ENCODE measurements around the gene ADAMTS17.

Gene ADAMTS17

DNA sequence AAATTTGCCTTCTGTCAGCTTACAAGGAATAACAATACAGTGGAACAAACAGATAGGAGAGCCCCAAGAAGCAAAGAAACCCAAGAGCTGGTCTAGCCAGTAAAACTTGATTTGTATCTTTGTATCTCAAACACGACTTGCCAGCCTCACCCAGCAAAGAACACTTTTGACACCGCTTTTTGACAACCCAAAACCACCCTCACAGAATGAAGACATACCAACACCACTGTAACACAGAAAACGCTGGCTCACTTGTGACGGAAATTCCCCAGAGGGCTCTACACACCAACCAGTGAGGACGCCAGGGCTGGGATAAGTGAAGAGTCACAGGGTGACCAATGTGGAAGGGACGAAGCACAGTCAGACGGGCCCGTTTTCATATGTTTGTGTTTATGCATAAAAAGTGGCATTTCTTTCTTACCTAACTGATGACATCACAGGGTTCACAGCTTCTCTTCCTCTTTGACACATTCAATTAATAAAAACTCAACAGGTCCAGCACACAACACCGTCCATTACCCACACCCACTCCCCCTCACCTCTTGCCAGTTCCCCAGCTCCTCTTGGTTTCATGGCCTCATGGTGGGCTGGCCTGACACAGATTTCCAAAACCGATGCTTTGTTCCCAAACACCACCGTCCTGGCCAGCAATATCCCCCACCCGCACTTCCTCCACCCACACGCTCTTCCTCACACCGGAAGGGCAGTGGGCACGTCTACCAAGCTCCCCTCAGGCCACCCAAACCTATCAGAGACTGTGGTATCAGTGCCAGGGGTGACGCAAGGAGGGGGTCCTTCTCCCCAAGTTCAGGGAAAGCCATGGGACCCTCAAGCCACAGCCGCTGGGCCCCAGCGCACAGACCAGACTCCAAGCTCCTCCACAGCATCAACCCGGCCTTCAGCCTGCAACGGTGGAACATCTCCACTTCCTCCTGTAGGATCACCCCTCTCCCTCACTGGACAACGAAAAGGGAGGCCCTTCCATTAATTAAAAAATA is 94.2 kb downstream of the ADAMTS17 start:
- H3K36me3 ChIP-seq (ENCODE audit: insufficient read depth, low read length): no peaks in the 10 kb centered on the region

DNA sequence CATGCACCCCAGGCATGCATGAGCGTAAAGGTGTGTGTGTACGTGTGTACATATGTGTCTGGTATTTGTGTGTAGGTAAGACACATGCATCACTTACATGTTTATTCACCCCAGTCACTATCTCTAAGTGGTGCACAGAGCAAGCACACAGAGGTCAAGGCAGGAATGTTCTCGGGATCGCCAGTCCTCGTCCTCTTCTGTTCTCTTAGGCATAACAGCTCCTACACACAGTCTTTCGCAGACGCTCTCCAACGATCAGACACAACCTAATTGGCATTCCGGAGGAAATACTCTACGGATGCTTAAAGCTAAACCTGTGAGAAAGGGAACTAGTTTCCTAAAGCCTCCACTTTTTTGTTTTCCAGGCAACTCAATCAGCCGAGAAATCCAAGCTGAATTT is 95.9 kb downstream of the ADAMTS17 start:
- H3K4me1 ChIP-seq (ENCODE audit: insufficient read depth, low read length): no peaks in the 10 kb centered on the region
- no peaks in the 10 kb centered on the region for H3K9me3 ChIP-seq (ENCODE audit: control insufficient read depth, insufficient read depth, low read length)
- H3K9ac ChIP-seq (ENCODE audit: low read depth, low read length): no peak overlapping the region
- H3K36me3 ChIP-seq (ENCODE audit: insufficient read depth, low read length): no peaks in the 10 kb centered on the region

More for the DNA sequence above, 94.2 kb downstream of the ADAMTS17 start:
- Histone ChIP-seq H3K9me3 (ENCODE audit: control insufficient read depth, insufficient read depth, low read length) (no peaks in the 10 kb centered on the region), H3K9ac (ENCODE audit: low read depth, low read length) (no peak overlapping the region), H3K4me1 (ENCODE audit: insufficient read depth, low read length) (no peaks in the 10 kb centered on the region)

DNA sequence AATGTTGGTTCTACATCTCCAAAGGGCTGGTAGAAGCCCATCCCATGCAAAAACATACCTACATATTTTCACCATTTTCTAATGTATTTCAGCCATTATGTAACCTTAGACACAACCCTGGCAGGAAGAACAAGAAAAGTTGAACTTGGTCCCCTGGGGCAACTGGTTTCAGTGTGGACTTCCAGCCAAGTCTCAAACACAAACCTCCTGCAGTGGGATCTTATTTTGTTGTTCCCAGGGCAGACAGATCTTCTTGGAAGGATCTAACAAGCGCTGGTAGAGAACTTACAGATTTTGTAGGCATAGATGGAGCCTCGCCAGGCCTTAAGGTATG is 96.3 kb downstream of the ADAMTS17 start:
- Histone ChIP-seq H3K9ac (ENCODE audit: low read depth, low read length) (no peak overlapping the region), H3K4me1 (ENCODE audit: insufficient read depth, low read length) (no peaks in the 10 kb centered on the region), H3K36me3 (ENCODE audit: insufficient read depth, low read length) (no peaks in the 10 kb centered on the region), H3K9me3 (ENCODE audit: control insufficient read depth, insufficient read depth, low read length) (no peaks in the 10 kb centered on the region)

DNA sequence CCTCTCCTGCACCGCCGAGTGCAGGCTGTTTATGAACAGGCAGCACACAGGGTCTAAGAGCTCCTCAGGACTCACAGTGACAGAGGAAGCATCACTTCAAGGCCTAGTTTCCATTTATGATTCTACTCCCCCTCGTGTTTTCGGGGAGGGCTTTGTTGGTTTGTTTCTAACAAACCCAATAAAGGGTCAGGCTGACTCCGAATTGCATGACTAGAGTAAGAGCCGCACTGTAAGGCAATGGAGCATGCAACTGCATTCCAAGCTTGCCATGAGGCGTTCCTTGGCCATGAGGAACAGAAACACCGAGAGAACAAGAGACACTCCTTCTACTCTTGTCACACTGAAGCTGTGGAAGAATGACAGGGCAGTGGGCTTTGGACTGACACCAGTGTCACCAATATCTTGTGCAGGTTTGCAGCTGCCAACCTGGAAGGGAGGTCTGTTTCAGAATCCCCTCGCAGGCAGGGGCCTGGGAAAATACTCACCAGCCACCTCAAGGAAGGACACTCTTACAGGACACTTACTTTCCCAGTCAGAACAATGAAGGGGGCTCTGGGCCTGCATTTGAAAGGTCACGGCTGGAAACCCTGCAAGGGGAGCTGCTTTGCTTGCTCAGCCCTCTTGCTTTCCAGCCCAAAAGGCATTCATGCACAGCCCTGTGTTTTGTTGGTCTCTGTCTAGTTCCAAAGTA is 96.8 kb downstream of the ADAMTS17 start:
- Histone ChIP-seq H3K9me3 (ENCODE audit: control insufficient read depth, insufficient read depth, low read length) (no peaks in the 10 kb centered on the region), H3K9ac (ENCODE audit: low read depth, low read length) (no peak overlapping the region), H3K36me3 (ENCODE audit: insufficient read depth, low read length) (no peaks in the 10 kb centered on the region), H3K4me1 (ENCODE audit: insufficient read depth, low read length) (no peaks in the 10 kb centered on the region)

DNA sequence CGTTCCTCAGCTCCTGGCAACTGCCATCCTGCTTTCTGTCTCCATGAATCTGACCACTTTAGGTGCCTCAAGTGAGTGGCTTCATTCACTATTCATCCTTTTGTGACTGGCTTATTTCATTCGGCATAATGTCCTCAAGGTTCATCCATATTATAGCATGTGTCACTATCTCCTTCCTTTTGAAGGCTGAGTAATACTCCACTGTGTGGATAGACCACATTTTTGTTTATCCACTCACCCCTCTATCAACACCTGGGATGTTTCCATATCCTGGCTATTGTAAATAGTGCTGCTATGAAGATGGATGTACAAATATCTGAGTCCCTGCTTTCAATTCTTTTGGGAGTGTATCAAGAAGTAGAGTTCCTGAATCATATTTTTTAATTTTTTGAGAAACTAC is 98.8 kb downstream of the ADAMTS17 start:
- Histone ChIP-seq H3K9me3 (ENCODE audit: control insufficient read depth, insufficient read depth, low read length) (no peaks in the 10 kb centered on the region), H3K9ac (ENCODE audit: low read depth, low read length) (no peak overlapping the region), H3K36me3 (ENCODE audit: insufficient read depth, low read length) (no peaks in the 10 kb centered on the region), H3K4me1 (ENCODE audit: insufficient read depth, low read length) (no peaks in the 10 kb centered on the region)

DNA sequence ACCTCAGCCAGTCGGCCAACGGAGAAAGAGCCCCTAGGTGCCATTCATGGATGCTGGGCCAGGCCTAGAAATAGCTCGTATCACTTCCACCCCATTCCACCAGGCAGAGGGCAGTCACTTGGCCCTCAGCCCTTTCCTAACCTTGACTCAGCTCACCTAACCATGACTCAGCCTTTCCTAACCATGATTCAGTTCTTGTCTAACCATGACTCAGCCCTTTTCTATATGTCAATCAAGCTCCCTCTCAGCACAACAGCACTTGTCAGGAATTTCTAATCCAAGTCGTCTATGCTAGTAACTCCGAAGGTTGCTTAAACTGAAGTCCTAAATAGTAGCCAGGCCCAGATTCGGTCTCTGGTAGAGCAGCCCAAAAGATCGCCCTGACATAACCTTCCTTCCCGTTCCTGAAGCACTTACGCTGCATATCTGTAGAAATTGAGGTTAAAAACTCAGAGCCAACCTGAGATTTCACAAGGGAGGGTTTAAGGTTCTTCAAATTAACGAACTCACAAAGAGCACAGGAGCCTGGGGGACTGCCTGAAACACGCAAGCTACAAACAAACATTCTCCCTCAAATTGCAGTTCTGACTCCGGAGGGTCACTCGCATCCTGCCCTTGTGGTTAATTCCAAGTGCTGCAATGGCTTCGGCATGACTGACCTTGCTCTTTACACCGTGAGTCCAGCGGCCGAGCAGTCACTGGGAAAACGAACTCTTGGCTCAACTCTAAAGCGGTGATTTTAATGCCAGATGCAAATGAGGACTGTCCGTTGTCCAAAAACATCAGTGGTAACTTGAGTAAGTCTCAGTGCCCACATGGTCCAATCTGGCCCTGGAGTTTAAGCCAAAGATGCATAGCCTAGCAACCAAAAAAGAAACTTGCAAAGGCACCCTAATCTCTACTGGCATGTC is 99.9 kb downstream of the ADAMTS17 start:
- H3K4me1 ChIP-seq (ENCODE audit: insufficient read depth, low read length): no peaks in the 10 kb centered on the region
- no peaks in the 10 kb centered on the region for H3K9me3 ChIP-seq (ENCODE audit: control insufficient read depth, insufficient read depth, low read length)
- no peaks in the 10 kb centered on the region for H3K36me3 ChIP-seq (ENCODE audit: insufficient read depth, low read length)
- no peak overlapping the region for H3K9ac ChIP-seq (ENCODE audit: low read depth, low read length)

DNA sequence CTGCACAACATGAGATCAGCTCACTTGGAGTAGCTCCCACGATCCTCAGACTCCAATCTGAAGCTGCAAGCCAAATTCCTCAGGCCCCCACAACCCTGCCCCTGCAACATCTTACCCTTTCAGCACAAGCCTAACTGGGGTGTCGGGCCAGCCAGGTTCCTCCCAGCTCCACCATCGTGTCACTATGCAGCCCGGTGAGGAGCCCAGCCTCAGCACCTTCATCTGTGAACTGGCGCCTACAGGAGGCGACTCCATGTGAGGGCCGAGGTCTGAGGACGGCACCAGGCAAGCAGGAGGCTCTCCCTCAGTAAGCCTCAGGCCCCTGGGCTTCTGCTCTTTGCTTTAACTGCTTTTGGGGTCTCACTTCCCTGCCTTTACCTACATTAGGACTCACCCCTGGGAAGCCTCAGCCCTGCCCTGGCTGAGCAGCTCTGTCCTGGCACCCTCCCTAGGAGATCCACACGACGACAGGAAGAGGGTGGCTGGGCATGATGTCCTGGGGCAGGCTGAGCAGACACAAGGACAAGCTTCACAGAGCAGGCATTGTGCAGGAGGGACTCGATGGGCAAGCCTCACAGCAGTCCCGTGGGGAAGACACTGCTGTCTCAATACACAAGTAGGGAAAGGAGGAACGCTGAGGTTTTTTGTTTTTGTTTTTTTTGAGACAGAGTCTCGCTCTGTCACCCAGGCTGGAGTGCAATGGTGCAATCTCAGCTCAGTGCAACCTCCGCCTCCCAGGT is 104.6 kb downstream of the ADAMTS17 start:
- no peak overlapping the region for H3K9ac ChIP-seq (ENCODE audit: low read depth, low read length)
- H3K36me3 ChIP-seq (ENCODE audit: insufficient read depth, low read length): no peaks in the 10 kb centered on the region
- H3K9me3 ChIP-seq (ENCODE audit: control insufficient read depth, insufficient read depth, low read length): no peaks in the 10 kb centered on the region
- H3K4me1 ChIP-seq (ENCODE audit: insufficient read depth, low read length): no peaks in the 10 kb centered on the region

DNA sequence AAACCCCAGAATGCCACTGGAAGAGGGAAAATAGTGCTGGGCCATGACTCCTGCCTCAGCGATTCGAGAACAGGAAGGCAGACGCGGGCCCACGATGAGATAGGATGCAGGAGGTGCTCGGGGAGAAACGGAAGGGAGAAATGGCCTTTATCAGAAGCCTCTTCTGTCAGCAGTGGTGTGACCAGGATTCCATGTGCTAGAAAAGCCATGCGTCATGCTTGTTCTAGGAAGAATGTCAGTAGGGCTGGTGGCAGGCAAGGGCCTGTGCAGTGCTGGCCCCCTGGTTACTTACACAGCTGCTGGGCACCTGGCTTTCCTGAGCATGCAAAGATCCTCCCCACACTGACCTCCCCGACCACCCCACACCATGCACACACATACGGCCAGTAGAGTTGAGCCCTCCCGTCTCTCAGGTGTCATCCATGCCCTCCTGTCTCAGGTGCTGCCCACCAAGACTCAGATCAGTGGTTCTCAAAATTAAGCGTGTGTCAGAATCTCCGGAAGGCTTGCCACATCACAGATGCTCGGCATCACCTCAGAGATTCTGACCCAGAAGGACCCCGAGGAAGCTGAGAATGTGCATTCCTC is 106.7 kb downstream of the ADAMTS17 start:
- no peaks in the 10 kb centered on the region for H3K36me3 ChIP-seq (ENCODE audit: insufficient read depth, low read length)
- no peaks in the 10 kb centered on the region for H3K9me3 ChIP-seq (ENCODE audit: control insufficient read depth, insufficient read depth, low read length)
- H3K9ac ChIP-seq (ENCODE audit: low read depth, low read length): no peak overlapping the region
- no peaks in the 10 kb centered on the region for H3K4me1 ChIP-seq (ENCODE audit: insufficient read depth, low read length)

DNA sequence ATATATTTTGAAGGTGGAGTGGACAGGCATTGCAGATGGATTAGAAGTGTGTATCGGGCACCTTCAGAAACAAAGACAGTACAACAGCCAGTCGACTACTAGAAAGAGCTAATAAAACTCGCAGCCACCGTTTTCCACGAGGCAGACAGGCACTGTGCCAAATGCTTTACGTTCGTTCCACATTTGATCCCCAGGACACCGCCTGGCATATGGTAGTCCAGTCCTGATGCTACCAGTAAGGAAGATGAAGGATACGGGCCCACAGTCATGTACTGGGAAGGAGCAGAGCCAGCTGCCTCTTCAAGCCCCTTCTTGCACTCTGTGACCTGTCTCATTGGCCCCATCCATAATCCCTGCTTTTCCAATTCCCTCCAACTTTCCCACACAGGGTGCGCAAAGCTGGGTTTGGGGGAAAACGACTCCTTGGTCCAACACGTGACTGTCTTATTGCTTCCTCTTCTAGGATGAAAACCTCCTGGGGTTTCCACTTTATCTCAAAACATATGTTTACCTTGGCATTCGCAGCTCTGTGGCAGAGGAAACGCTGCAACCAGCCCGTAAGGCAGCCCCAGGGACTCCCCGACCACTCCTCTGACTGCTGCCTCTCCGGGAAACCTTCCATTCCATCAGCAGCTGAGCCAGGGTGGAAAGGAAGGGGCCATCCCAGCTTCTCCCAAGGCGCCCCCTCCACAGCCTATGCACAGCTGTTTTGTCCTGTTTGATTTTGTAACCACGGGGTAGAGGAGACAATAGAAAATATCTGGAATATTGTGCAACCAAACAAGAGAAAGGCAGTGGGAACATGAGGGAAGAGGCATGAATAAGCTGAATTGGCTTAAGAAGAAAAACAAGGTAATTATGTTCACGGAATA is 107.4 kb downstream of the ADAMTS17 start:
- no peaks in the 10 kb centered on the region for H3K4me1 ChIP-seq (ENCODE audit: insufficient read depth, low read length)
- no peaks in the 10 kb centered on the region for H3K9me3 ChIP-seq (ENCODE audit: control insufficient read depth, insufficient read depth, low read length)
- no peak overlapping the region for H3K9ac ChIP-seq (ENCODE audit: low read depth, low read length)

DNA sequence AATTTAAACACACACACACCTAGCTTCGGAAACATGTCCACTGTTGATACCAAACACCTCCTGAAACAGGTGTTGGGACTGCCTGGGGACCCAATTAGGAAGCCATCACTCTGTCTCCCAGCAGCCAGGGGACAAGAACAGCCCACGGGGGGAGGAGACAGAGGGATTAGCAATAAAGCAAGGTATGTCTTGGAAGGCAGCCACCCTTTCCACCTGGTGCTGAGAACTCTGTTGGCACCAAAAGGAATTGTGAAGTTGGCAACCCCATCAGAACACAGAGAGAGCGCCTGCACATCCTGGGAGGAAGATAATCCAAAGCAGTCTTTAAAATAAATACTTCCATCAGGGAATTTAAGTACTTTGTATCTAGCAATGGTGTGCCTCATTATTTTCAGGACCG is 111.0 kb downstream of the ADAMTS17 start:
- Histone ChIP-seq H3K4me1 (ENCODE audit: insufficient read depth, low read length) (no peaks in the 10 kb centered on the region), H3K9me3 (ENCODE audit: control insufficient read depth, insufficient read depth, low read length) (no peaks in the 10 kb centered on the region), H3K9ac (ENCODE audit: low read depth, low read length) (no peak overlapping the region), H3K36me3 (ENCODE audit: insufficient read depth, low read length) (no peaks in the 10 kb centered on the region)

More for the DNA sequence above, 107.4 kb downstream of the ADAMTS17 start:
- H3K36me3 ChIP-seq (ENCODE audit: insufficient read depth, low read length): no peaks in the 10 kb centered on the region

DNA sequence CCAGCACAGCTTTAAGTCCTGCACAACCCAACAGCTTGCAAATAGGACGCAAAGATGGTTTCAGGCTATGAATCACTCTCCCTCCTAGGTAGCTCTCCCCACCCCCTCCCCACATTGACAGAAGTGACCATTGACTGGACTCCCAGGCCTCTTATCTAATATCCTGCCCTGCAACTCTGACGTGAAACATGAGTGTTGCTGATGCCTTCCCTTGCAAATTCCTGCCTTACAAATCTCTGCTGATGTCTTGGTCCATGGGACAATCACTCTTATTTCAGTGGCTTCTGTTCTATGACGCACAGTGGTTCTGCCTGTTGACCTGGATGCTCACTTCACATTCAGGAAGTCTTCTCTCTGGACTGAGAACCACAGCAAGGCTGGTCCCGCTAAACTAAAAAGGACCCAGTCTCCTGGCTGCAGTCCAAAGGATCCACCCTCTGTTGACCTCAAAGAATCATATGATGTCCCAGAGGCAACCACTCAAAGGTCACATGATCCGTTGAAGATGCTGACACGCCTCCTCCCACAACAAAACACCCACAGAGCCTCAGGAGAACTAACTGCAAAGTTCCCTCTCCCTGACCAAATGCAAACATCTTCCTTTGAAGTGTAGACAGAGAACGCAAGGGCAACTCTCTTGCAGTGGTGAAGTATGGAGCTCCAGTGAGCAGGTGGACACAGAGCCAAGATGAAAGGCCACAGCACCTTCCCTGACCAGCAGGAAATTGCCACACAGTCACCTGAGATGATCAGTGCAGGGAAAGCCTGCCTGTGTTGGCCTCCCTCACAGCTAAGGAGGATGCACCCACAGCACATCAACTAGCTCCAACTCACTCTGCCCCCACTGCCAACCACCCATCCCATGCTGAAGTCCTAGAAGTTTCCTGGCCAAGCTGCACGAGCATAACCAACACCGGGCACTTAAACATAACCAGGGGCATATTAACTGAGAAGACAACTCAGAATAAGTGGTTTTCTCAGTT is 112.3 kb downstream of the ADAMTS17 start:
- H3K4me1 ChIP-seq (ENCODE audit: insufficient read depth, low read length): no peaks in the 10 kb centered on the region
- H3K9ac ChIP-seq (ENCODE audit: low read depth, low read length): no peak overlapping the region
- H3K36me3 ChIP-seq (ENCODE audit: insufficient read depth, low read length): no peaks in the 10 kb centered on the region
- H3K9me3 ChIP-seq (ENCODE audit: control insufficient read depth, insufficient read depth, low read length): no peaks in the 10 kb centered on the region

DNA sequence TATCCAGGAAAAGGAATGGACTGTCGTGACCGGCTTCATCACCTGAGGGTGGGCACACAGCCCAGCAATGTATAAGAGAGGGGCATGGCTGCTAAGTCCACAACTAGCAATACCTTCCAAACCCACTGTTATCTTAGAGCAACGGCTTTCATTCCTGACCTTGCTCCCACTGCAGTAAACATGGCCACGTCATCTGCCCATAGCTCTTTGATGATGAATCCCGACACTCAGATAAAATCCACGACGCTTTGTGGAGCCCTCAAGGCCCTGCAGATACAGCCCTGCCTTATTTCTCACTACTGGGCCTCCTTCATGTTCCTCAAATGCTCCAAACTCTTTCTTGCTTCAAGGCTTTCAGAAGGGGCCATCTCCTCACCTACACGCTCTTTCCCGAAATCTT is 114.0 kb downstream of the ADAMTS17 start:
- no peaks in the 10 kb centered on the region for H3K4me1 ChIP-seq (ENCODE audit: insufficient read depth, low read length)
- H3K36me3 ChIP-seq (ENCODE audit: insufficient read depth, low read length): no peaks in the 10 kb centered on the region
- H3K9ac ChIP-seq (ENCODE audit: low read depth, low read length): no peak overlapping the region
- H3K9me3 ChIP-seq (ENCODE audit: control insufficient read depth, insufficient read depth, low read length): no peaks in the 10 kb centered on the region

All from ES-I3 (cell line).